H1 (cell line): Measurements from ENCODE around the gene MCC. TPM values are rescaled to one million over a fixed set of nuclear protein-coding genes. Genes with fewer than 3 reads are reported as not detected.

Source experiments
- CTCF ChIA-PET: fragments of 300-600 bp; sonication (Branson Sonifier 250); formaldehyde crosslinking; loops from one replicate; lab custom pipeline; 2021; ENCODE audit not compliant: partially characterized antibody; lab: Charles Lee
- POLR2A ChIA-PET: fragments of 300-600 bp; sonication (Branson Sonifier 250); formaldehyde crosslinking; loops from one replicate; lab custom pipeline; 2021; ENCODE audit warnings: inconsistent platforms; ENCODE audit not compliant: partially characterized antibody; lab: Charles Lee
- DNase-seq, 2 experiments: peaks; one replicate each; pipeline versions ENCODE4 v3.0.0 to v3.0.0-alpha.2; 2010 to 2022; ENCODE audit warnings: low spot score in 2 of 2, low read depth in 1 of 2, mixed read lengths in 1 of 2
- FAIRE-seq: peaks from 2 replicates; lab custom pipeline; 2011; peaks lifted over from hg19 to GRCh38; lab: Jason Lieb, UNC
- H2AFZ ChIP-seq: 2 replicates; pipeline ENCODE4 v1.8.1; 2012; ENCODE audit warnings: low read length, inconsistent platforms
- H2AK5ac ChIP-seq: 2 replicates; pipeline ENCODE4 v1.6.1; 2013; ENCODE audit warnings: low read depth, low read length
- H2BK120ac ChIP-seq: replicated peaks from 2 replicates; pipeline ENCODE3; 2013; ENCODE audit warnings: low read depth, low read length, inconsistent platforms
- H2BK12ac ChIP-seq: 2 replicates; pipeline ENCODE4 v1.6.1; 2013; ENCODE audit warnings: low read depth, low read length
- H2BK15ac ChIP-seq: 2 replicates; pipeline ENCODE4 v1.6.1; 2013; ENCODE audit warnings: low read length
- H2BK20ac ChIP-seq: 2 replicates; pipeline ENCODE4 v1.6.1; 2013; ENCODE audit warnings: low read length
- H2BK5ac ChIP-seq: 2 replicates; pipeline ENCODE4 v1.6.1; 2013; ENCODE audit warnings: low read depth, low read length
- H3K14ac ChIP-seq: 2 replicates; pipeline ENCODE4 v1.6.1; 2013; ENCODE audit warnings: inconsistent platforms; ENCODE audit not compliant: insufficient read length
- H3K18ac ChIP-seq: 2 replicates; pipeline ENCODE4 v1.6.1; 2013; ENCODE audit warnings: low read length; ENCODE audit errors: extremely low read depth
- H3K23ac ChIP-seq: 2 replicates; pipeline ENCODE4 v1.6.1; 2013; ENCODE audit warnings: inconsistent platforms; ENCODE audit not compliant: insufficient read length
- H3K23me2 ChIP-seq: 2 replicates; pipeline ENCODE4 v1.6.1; 2013; ENCODE audit warnings: low read depth, low read length
- H3K27ac ChIP-seq: 2 replicates; pipeline ENCODE4 v1.6.1; 2011; ENCODE audit warnings: low read depth, low read length, inconsistent platforms
- H3K27me3 ChIP-seq, 4 experiments: replicated peaks in 1 of 4; 1 replicate in 1 of 4; 2 replicates in 3 of 4; pipeline versions ENCODE4 v1.6.1 to v1.8.1; 2011 to 2013; ENCODE audit warnings: low read length in 3 of 4, mild to moderate bottlenecking in 3 of 4, inconsistent platforms in 2 of 4, mixed read lengths in 2 of 4, moderate library complexity in 1 of 4; ENCODE audit not compliant: control insufficient read depth in 3 of 4, insufficient read depth in 3 of 4; ENCODE audit errors: extremely low read depth in 1 of 4
- H3K36me3 ChIP-seq, 4 experiments: 2 replicates each; pipeline versions ENCODE4 v1.6.1 to v1.8.1; 2011 to 2013; ENCODE audit warnings: mild to moderate bottlenecking in 4 of 4, low read length in 3 of 4, moderate library complexity in 2 of 4, control low read depth in 1 of 4, inconsistent platforms in 1 of 4; ENCODE audit not compliant: insufficient read depth in 4 of 4, control insufficient read depth in 2 of 4
- H3K4ac ChIP-seq: replicated peaks from 2 replicates; pipeline ENCODE3; 2013; ENCODE audit warnings: low read length, low read depth, mixed read lengths, inconsistent platforms; ENCODE audit not compliant: insufficient read length
- H3K4me1 ChIP-seq, 4 experiments: replicated peaks in 1 of 4; 1 replicate in 1 of 4; 2 replicates in 3 of 4; pipeline versions ENCODE4 v1.6.1 to v1.8.1; 2011 to 2013; ENCODE audit warnings: low read length in 3 of 4, inconsistent platforms in 2 of 4, mixed read lengths in 1 of 4; ENCODE audit not compliant: insufficient read depth in 4 of 4, control insufficient read depth in 3 of 4
- H3K4me2 ChIP-seq, 2 experiments: 2 replicates each; pipeline versions ENCODE4 v1.6.1 to v1.8.1; 2011 to 2013; ENCODE audit warnings: low read depth in 2 of 2, low read length in 2 of 2, control low read depth in 1 of 2, inconsistent platforms in 1 of 2, mild to moderate bottlenecking in 1 of 2; ENCODE audit not compliant: insufficient read depth in 1 of 2
- H3K4me3 ChIP-seq, 4 experiments: fragments of 200-600, 300-600 bp in 1 of 4; sonication (generic), shearing (Covaris generic), sonication (Bioruptor Twin) in 1 of 4; 2 replicates each; pipeline versions ENCODE4 v1.5.1 to v1.8.1; 2011 to 2016; ENCODE audit warnings: low read length in 4 of 4, low read depth in 3 of 4, control low read depth in 2 of 4, inconsistent platforms in 2 of 4, mild to moderate bottlenecking in 2 of 4, mixed read lengths in 1 of 4, moderate library complexity in 1 of 4; ENCODE audit not compliant: insufficient read depth in 2 of 4; ENCODE audit errors: extremely low read depth in 1 of 4
- H3K56ac ChIP-seq: replicated peaks from 2 replicates; pipeline ENCODE3; 2013; ENCODE audit warnings: low read depth, mild to moderate bottlenecking, mixed read lengths, low read length, inconsistent platforms; ENCODE audit not compliant: insufficient read length
- H3K79me1 ChIP-seq: 2 replicates; pipeline ENCODE4 v1.6.1; 2013; ENCODE audit warnings: low read depth, low read length, control low read depth
- H3K79me2 ChIP-seq, 2 experiments: 2 replicates each; pipeline versions ENCODE4 v1.6.1 to v1.8.1; 2012 to 2013; ENCODE audit warnings: low read length in 2 of 2, mild to moderate bottlenecking in 2 of 2, inconsistent platforms in 1 of 2; ENCODE audit not compliant: insufficient read depth in 2 of 2, control insufficient read depth in 1 of 2
- H3K9ac ChIP-seq, 4 experiments: replicated peaks in 1 of 4; 1 replicate in 1 of 4; 2 replicates in 3 of 4; pipeline versions ENCODE4 v1.6.1 to v1.8.1; 2011 to 2013; ENCODE audit warnings: low read depth in 3 of 4, low read length in 3 of 4, control low read depth in 2 of 4, mild to moderate bottlenecking in 2 of 4, moderate library complexity in 2 of 4, inconsistent platforms in 1 of 4; ENCODE audit errors: extremely low read depth in 1 of 4
- H3K9me3 ChIP-seq, 2 experiments: 2 replicates each; pipeline versions ENCODE4 v1.6.1 to v1.8.1; 2012 to 2013; ENCODE audit warnings: mild to moderate bottlenecking in 2 of 2, moderate library complexity in 2 of 2, control low read depth in 1 of 2, inconsistent platforms in 1 of 2, low read depth in 1 of 2, low read length in 1 of 2, mixed read lengths in 1 of 2; ENCODE audit not compliant: insufficient read depth in 2 of 2
- H4K20me1 ChIP-seq, 2 experiments: replicated peaks in 1 of 2; 2 replicates each; pipeline versions ENCODE3 to v1.8.1; 2011 to 2013; ENCODE audit warnings: inconsistent platforms in 2 of 2, low read length in 2 of 2, mild to moderate bottlenecking in 1 of 2; ENCODE audit not compliant: insufficient read depth in 2 of 2, control insufficient read depth in 1 of 2
- H4K5ac ChIP-seq: 2 replicates; pipeline ENCODE4 v1.6.1; 2013; ENCODE audit warnings: low read length, low read depth, mixed read lengths, inconsistent platforms; ENCODE audit not compliant: insufficient read length
- H4K8ac ChIP-seq: 2 replicates; pipeline ENCODE4 v1.8.0; 2013; ENCODE audit warnings: mild to moderate bottlenecking, moderate library complexity, low read length, inconsistent platforms; ENCODE audit not compliant: insufficient read depth; ENCODE audit errors: extremely low read depth
- H4K91ac ChIP-seq: replicated peaks from 2 replicates; pipeline ENCODE3; 2013; ENCODE audit warnings: low read length, mixed read lengths, inconsistent platforms; ENCODE audit not compliant: insufficient read length
- ASH2L ChIP-seq: fragments of 200-600, 300-600 bp; sonication (generic); IDR thresholded peaks from one replicate; pipeline ENCODE4 v1.7.1; 2017; ENCODE audit warnings: low read length
- CHD2 ChIP-seq: IDR thresholded peaks from 2 replicates; pipeline ENCODE4 v1.6.1; 2012; ENCODE audit warnings: low read length, improper control_type of control experiment
- EGR1 ChIP-seq: IDR thresholded peaks from 2 replicates; pipeline ENCODE4 v1.6.1; 2011; ENCODE audit warnings: low read depth, low read length, borderline replicate concordance
- EP300 ChIP-seq, 2 experiments: IDR thresholded peaks; 1 replicate in 1 of 2; 2 replicates in 1 of 2; pipeline ENCODE4 v1.6.1; 2011 to 2012; ENCODE audit warnings: low read depth in 2 of 2, low read length in 2 of 2, mild to moderate bottlenecking in 2 of 2, borderline replicate concordance in 1 of 2, inconsistent platforms in 1 of 2, moderate library complexity in 1 of 2
- EZH2 ChIP-seq: fragments of 200-600 bp; sonication (generic); IDR thresholded peaks from 2 replicates; pipeline ENCODE4 v1.7.1; 2012; ENCODE audit warnings: low read depth, mild to moderate bottlenecking, moderate library complexity, low read length, inconsistent platforms; ENCODE audit not compliant: severe bottlenecking
- HDAC2 ChIP-seq, 2 experiments: fragments of 300-600 bp in 1 of 2; sonication (generic) in 1 of 2; IDR thresholded peaks; 2 replicates each; pipeline ENCODE4 v1.6.1; 2011 to 2012; ENCODE audit warnings: low read depth in 2 of 2, low read length in 2 of 2, mild to moderate bottlenecking in 2 of 2, moderate library complexity in 2 of 2, borderline replicate concordance in 1 of 2, inconsistent platforms in 1 of 2
- HDAC6 ChIP-seq: IDR thresholded peaks from one replicate; pipeline ENCODE4 v1.7.1; 2012; ENCODE audit warnings: low read depth, mild to moderate bottlenecking, inconsistent platforms, low read length, moderate library complexity
- KDM1A ChIP-seq: fragments of 200-600, 300-600 bp; sonication (generic); IDR thresholded peaks from 2 replicates; pipeline ENCODE4 v1.7.1; 2016; ENCODE audit warnings: mild to moderate bottlenecking, low read length, borderline replicate concordance
- SRF ChIP-seq: IDR thresholded peaks from 2 replicates; pipeline ENCODE4 v1.6.1; 2011; ENCODE audit warnings: mild to moderate bottlenecking, low read depth, low read length, moderate library complexity
- TAF1 ChIP-seq: IDR thresholded peaks from 2 replicates; pipeline ENCODE4 v1.6.1; 2011; ENCODE audit warnings: mild to moderate bottlenecking, low read depth, low read length
- WGBS, 2 experiments: shearing (Covaris generic) in 1 of 2; methylation state at CpG; one replicate each; pipeline versions ENCODE4 v1.1.6 to v1.1.7; 2013 to 2015; ENCODE audit warnings: low lambda C conversion rate in 2 of 2, mixed read lengths in 2 of 2, inconsistent platforms in 1 of 2, low coverage in 1 of 2, missing lambda C conversion rate in 1 of 2; ENCODE audit not compliant: insufficient replicate concordance in 2 of 2, insufficient coverage in 1 of 2, insufficient read length in 1 of 2; ENCODE audit errors: extremely low coverage in 1 of 2, missing lambda C conversion rate in 1 of 2; 5-methylcytosine and 5-hydroxymethylcytosine counted together
- polyA plus RNA-seq, 7 experiments: library from polyadenylated mRNA; depleted of rRNA in 3 of 7; stranded (reverse) in 5 of 7; unstranded in 2 of 7; fragments of >200 nt in 5 of 7; fragments of 200-250 nt in 2 of 7; gene quantifications; 1 replicate in 5 of 7; 2 replicates in 1 of 7; 4 replicates in 1 of 7; pipeline versions ENCODE4 v1.2.1 to v1.2.3, GENCODE V29; 2011 to 2013; ENCODE audit warnings: missing spikeins in 2 of 7, mixed read lengths in 2 of 7
- total RNA-seq: library from RNA; stranded (reverse); fragmentation: NEBNext Ultra II Directional; extraction: Animal tissue kit (Norgen Biotek cat#: 25700); gene quantifications from 2 replicates; pipeline ENCODE4 v1.2.1, GENCODE V29; 2021

The MCC gene
- total and polyA plus RNA-seq, 2 of the 8 experiments (the other 6 are each of a cell fraction or from before 2014, with no cell fraction given) = 2.6 to 18.3 TPM

DNA sequence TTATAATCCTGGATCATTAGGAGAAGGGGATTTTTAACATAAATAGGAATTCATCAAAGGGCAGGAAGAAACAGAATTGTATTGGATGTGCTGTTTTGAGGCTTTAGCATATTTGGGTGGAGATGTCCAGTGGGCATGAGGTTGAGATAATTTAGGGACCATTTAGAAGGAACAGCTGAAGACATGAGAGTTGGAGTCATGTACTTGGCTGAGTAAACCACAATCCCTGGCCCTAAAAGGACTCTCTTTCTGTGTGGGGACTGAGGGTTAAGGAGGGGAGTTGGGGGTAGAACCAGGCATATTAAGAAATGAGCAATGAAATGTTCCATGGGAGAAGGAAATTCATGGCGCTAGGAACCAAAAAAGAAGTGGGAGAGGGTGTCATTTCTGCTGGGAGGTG lies 450.1 kb downstream of the MCC start:
- CTCF ChIA-PET = interaction anchor here (0.9 to 2.8 kb wide), 2 partner anchors 15 to 42 kb away, joined by 3 to 13 read pairs; no protein-coding TSS in a partner anchor
- Histone ChIP-seq H3K23me2 (no peaks in the 10 kb centered on the region), H3K27me3 (no peaks in the 10 kb centered on the region), H3K9ac (no peak overlapping the region), H4K8ac (no peak overlapping the region), H3K79me1 (no peaks in the 10 kb centered on the region), H2BK15ac (no peak overlapping the region), H3K36me3 (no peaks in the 10 kb centered on the region), H2BK12ac (no peak overlapping the region), H3K4me3 (no peak overlapping the region), H2AFZ (no peak overlapping the region), H3K4me1 (peaks cover 4 to 14% (median 7%) of the 10 kb centered on the region in 4 experiments), H3K14ac (no peak overlapping the region), H3K18ac (no peak overlapping the region), H3K79me2 (no peaks in the 10 kb centered on the region), H3K56ac (no peak overlapping the region), H3K9me3 (no peaks in the 10 kb centered on the region), H3K4ac (no peak overlapping the region), H3K27ac (no peak overlapping the region), H2BK120ac (no peak overlapping the region), H3K4me2 (no peak overlapping the region), H4K5ac (no peak overlapping the region), H2AK5ac (no peak overlapping the region), H2BK20ac (no peak overlapping the region), H4K20me1 (no peaks in the 10 kb centered on the region), H3K23ac (no peak overlapping the region), H2BK5ac (no peak overlapping the region), H4K91ac (no peak overlapping the region)
- POLR2A ChIA-PET = interaction anchor here (1.0 kb wide), 1 partner anchor 9 kb away, joined by 3 read pairs; no protein-coding TSS in a partner anchor
- 76% methylated on average over 1 of the region's 1 CpG; no CpG with 5 or more reads in 1 of the 2 experiments for WGBS, 2 experiments
- DNase-seq (no peak), FAIRE-seq (no peak)
- TF ChIP-seq HDAC2 (IDR thresholded peaks at IDR 0.05; ENCODE audit: borderline replicate concordance in 1 of 2, low read depth in 2 of 2, low read length in 2 of 2) (no peak), EP300 (IDR thresholded peaks at IDR 0.05; ENCODE audit: borderline replicate concordance in 1 of 2, low read depth in 2 of 2, low read length in 2 of 2) (no peak), HDAC6 (no peak), SRF (no peak), CHD2 (no peak), KDM1A (no peak), EZH2 (no peak), ASH2L (no peak), EGR1 (no peak), TAF1 (no peak)
